ENCODE data around the gene UBE2O. TPM values are rescaled to one million over a fixed set of nuclear protein-coding genes. Genes with fewer than 3 reads are reported as not detected.

UBE2O gene
- polyA plus RNA-seq, 1 of the 3 experiments (the other 2 are of a cell fraction) = 25.4 TPM

DNA sequence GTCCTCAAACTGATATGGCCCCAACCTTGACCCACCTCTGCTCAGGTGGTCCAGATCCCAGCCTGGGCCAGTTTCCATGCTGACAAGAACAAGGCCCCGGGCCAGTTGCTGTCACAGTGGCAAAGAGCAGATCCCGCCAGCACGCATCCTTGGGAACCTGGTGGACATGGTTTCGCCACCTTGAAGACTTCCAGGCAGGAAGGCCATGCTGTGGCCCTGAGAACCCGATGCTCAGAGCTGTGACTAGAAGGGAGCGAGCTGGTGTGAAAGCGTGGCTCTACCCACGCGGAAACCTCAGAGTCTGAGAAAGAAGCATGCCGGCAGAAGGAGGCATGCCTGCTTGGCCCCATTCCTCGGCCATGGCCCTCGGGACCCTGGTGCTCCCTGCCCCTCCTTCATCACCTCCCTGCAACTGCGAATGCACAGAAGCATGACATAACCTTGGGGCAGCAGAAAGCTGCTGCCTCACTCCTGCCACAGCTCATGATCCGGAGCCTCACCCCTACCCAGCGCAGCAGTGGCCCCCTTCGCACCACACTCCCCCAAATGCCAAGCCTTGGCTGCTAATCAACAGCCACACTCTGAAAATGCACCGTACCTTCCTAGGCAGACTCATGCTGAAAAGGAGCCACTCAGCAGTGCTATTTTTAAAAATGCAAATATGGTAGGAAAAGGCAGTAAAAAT, 33.2 kb downstream of the UBE2O start:
- H3F3A ChIP-seq (replicated peaks; ENCODE audit: insufficient read depth) = no peaks in the 10 kb centered on the region
- H3K4me1 ChIP-seq (ENCODE audit: control insufficient read depth in 1 of 2, insufficient read depth in 2 of 2, low read depth in 1 of 2, low read length in 1 of 2) = peaks cover 0 to 44% of the 10 kb centered on the region in 2 experiments; a peak in 1 of 4 replicates
- H3K9me3 ChIP-seq = no peaks in the 10 kb centered on the region
- H4K20me1 ChIP-seq (ENCODE audit: insufficient read depth) = peaks cover 71% of the 10 kb centered on the region
- peaks cover 54% of the 10 kb centered on the region for H3K79me2 ChIP-seq (ENCODE audit: insufficient read depth)
- DNase-seq = no peak
- no peak for TF ChIP-seq EP300 (IDR thresholded peaks at IDR 0.05; ENCODE audit: borderline replicate concordance in 1 of 2, low read depth in 1 of 2, low read length in 1 of 2)
- H3K27me3 ChIP-seq (ENCODE audit: insufficient read depth) = no peaks in the 10 kb centered on the region
- H2AFZ ChIP-seq (ENCODE audit: low read depth) = no peak overlapping the region
- no peak overlapping the region for H3K9ac ChIP-seq
- H3K9me2 ChIP-seq = no peaks in the 10 kb centered on the region
- H3K4me3 ChIP-seq (ENCODE audit: low read depth in 2 of 2, low read length in 1 of 2) = no peak overlapping the region
- no peak overlapping the region for H3K27ac ChIP-seq (ENCODE audit: low read depth in 2 of 2, low read length in 1 of 2)
- 90% methylated on average over 17 of the region's 17 CpGs for WGBS (ENCODE audit: low lambda C conversion rate)
- H3K36me3 ChIP-seq (replicated peaks in 1 of 2; ENCODE audit: control insufficient read depth in 1 of 2, insufficient read depth in 2 of 2, low read length in 1 of 2) = no peaks in the 10 kb centered on the region
- POLR2A ChIA-PET = no interaction called here
- CTCF ChIA-PET = interaction anchor here (3.9 to 6.9 kb wide), 4 partner anchors 11 to 38 kb away, joined by 17 to 75 read pairs (median 28); partner anchors contain the start of gene SPHK1
- no peak overlapping the region for H3K4me2 ChIP-seq

DNA sequence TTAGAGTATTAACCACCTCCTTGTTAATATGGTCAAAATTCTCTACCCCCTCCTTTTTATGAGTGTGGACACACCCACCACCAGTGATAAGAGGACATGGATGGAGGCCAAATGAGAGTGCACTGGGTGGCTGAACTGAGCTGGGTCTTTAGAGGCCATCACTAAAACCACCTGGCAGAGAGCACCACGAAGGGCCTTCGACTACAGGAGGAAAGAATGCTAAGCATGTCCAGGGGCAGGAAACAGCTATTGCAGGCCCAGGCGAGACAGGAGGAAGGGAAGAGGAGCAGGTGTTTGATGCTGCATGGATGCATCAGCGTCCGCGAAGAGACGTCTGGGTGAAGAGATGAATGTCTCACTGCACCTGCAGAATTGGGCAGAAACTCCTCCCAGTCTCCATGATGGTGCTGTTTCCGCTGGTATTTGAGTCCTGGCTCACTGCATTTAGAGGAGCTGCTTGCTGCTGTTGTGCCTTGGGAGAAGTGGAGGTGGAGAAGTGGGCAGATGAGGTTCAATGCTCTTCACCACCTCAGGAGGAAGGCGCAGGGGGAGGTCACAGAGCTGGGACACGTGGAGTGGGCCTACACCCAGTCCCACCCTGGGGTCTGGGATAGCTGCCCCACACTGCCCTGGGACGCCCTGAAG, 35.3 kb downstream of the UBE2O start:
- ChIA-PET POLR2A (interaction anchor here (0.5 to 1.6 kb wide), 4 partner anchors 9 to 96 kb away, joined by 3 to 5 read pairs (median 4); no protein-coding TSS in a partner anchor), CTCF (interaction anchor here (0.8 to 8.3 kb wide), 16 partner anchors 9 to 236 kb away, joined by 3 to 89 read pairs (median 11); partner anchors contain the start of genes SPHK1 and UBE2O)
- Histone ChIP-seq H3K4me1 (ENCODE audit: control insufficient read depth in 1 of 2, insufficient read depth in 2 of 2, low read depth in 1 of 2, low read length in 1 of 2) (peaks cover 0 to 55% of the 10 kb centered on the region in 2 experiments; a peak in 2 of 4 replicates), H3K36me3 (replicated peaks in 1 of 2; ENCODE audit: control insufficient read depth in 1 of 2, insufficient read depth in 2 of 2, low read length in 1 of 2) (peaks cover 0 to 4% of the 10 kb centered on the region in 2 experiments), H3K9ac (no peak overlapping the region), H3K4me3 (ENCODE audit: low read depth in 2 of 2, low read length in 1 of 2) (no peak overlapping the region), H3K4me2 (no peak overlapping the region), H2AFZ (ENCODE audit: low read depth) (no peak overlapping the region), H3K27me3 (ENCODE audit: insufficient read depth) (no peaks in the 10 kb centered on the region), H3K9me3 (no peaks in the 10 kb centered on the region), H3K9me2 (no peaks in the 10 kb centered on the region), H4K20me1 (ENCODE audit: insufficient read depth) (peaks cover 83% of the 10 kb centered on the region), H3K79me2 (ENCODE audit: insufficient read depth) (peaks cover 57% of the 10 kb centered on the region), H3F3A (replicated peaks; ENCODE audit: insufficient read depth) (no peaks in the 10 kb centered on the region), H3K27ac (ENCODE audit: low read depth in 2 of 2, low read length in 1 of 2) (0 out of 4 replicates have a peak overlapping the region, but pooled peaks of 1 of the 2 experiments have one; percentile 1)
- TF ChIP-seq RAD21 (IDR thresholded peaks at IDR 0.05; ENCODE audit: low read length) (no peak), RFX5 (IDR thresholded peaks at IDR 0.05; ENCODE audit: low read length) (no peak), GATA2 (CRISPR knock-in tag; IDR thresholded peaks at IDR 0.05) (no peak), TEAD4 (IDR thresholded peaks at IDR 0.05; ENCODE audit: borderline replicate concordance, insufficient read depth) (no peak), JUND (IDR thresholded peaks at IDR 0.05) (no peak), ELF1 (IDR thresholded peaks at IDR 0.05) (no peak), RCOR1 (IDR thresholded peaks at IDR 0.05; ENCODE audit: low read length) (no peak), MEF2A (IDR thresholded peaks at IDR 0.05; ENCODE audit: borderline replicate concordance, low read depth) (no peak)
- TF ChIP-seq, protein P1, sequence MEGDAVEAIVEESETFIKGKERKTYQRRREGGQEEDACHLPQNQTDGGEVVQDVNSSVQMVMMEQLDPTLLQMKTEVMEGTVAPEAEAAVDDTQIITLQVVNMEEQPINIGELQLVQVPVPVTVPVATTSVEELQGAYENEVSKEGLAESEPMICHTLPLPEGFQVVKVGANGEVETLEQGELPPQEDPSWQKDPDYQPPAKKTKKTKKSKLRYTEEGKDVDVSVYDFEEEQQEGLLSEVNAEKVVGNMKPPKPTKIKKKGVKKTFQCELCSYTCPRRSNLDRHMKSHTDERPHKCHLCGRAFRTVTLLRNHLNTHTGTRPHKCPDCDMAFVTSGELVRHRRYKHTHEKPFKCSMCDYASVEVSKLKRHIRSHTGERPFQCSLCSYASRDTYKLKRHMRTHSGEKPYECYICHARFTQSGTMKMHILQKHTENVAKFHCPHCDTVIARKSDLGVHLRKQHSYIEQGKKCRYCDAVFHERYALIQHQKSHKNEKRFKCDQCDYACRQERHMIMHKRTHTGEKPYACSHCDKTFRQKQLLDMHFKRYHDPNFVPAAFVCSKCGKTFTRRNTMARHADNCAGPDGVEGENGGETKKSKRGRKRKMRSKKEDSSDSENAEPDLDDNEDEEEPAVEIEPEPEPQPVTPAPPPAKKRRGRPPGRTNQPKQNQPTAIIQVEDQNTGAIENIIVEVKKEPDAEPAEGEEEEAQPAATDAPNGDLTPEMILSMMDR (IDR thresholded peaks at IDR 0.05) = no peak
- TF ChIP-seq, protein P2, sequence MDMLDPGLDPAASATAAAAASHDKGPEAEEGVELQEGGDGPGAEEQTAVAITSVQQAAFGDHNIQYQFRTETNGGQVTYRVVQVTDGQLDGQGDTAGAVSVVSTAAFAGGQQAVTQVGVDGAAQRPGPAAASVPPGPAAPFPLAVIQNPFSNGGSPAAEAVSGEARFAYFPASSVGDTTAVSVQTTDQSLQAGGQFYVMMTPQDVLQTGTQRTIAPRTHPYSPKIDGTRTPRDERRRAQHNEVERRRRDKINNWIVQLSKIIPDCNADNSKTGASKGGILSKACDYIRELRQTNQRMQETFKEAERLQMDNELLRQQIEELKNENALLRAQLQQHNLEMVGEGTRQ (IDR thresholded peaks at IDR 0.05; ENCODE audit: borderline replicate concordance, low read depth, low read length) = no peak
- DNase-seq = no peak
- 79% methylated on average over 11 of the region's 11 CpGs for WGBS (ENCODE audit: low lambda C conversion rate)

Data from SK-N-SH (cell line).